GM19193 (cell line): Measurements from ENCODE around the gene EIF4G1.

ENCODE experiments used
- POLR2A ChIP-seq: IDR thresholded peaks from 4 replicates; pipeline ENCODE4 v1.6.1; 2011; ENCODE audit not compliant: insufficient read depth, insufficient read length; ENCODE audit errors: extremely low read depth

The EIF4G1 gene

DNA sequence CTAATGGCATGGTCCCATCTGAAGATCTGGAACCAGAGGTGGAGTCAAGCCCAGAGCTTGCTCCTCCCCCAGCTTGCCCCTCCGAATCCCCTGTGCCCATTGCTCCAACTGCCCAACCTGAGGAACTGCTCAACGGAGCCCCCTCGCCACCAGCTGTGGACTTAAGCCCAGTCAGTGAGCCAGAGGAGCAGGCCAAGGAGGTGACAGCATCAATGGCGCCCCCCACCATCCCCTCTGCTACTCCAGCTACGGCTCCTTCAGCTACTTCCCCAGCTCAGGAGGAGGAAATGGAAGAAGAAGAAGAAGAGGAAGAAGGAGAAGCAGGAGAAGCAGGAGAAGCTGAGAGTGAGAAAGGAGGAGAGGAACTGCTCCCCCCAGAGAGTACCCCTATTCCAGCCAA, 7.3 kb downstream of the EIF4G1 start:
- TF ChIP-seq POLR2A: no peak

DNA sequence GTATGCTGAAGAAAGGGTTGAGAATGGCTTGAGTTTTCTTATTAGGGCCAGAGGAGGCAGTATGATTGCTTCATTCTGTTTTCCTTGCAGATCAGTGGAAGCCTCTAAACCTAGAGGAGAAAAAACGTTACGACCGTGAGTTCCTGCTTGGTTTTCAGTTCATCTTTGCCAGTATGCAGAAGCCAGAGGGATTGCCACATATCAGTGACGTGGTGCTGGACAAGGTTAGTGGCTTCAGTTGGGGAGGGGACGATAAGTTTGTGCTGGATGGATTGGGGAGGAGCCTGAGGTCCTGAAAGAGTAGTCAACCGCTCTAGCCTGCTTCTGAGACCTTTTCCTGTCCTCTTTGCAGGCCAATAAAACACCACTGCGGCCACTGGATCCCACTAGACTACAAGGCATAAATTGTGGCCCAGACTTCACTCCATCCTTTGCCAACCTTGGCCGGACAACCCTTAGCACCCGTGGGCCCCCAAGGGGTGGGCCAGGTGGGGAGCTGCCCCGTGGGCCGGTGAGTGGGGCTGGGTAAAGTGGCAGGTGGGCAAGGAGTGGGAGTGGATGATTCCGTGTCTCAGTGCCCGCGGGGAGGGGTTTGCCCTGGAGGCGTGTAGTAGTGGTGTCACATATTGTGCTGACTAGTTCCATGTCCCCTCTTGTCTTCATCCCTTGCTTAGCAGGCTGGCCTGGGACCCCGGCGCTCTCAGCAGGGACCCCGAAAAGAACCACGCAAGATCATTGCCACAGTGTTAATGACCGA, 8.5 kb downstream of the EIF4G1 start:
- TF ChIP-seq POLR2A: no peak

DNA sequence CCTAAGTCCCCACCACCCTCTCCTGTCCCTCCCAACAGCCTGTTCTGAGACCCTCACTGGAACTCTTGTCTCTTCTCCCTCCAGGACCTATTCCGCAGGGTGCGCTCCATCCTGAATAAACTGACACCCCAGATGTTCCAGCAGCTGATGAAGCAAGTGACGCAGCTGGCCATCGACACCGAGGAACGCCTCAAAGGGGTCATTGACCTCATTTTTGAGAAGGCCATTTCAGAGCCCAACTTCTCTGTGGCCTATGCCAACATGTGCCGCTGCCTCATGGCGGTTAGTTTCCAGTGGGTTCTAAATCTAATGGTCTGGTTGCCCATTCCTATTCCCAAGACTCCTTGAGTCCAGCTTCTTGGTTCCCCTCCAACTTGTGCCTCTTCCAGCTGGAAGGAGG, 9.3 kb downstream of the EIF4G1 start:
- no peak for TF ChIP-seq POLR2A

DNA sequence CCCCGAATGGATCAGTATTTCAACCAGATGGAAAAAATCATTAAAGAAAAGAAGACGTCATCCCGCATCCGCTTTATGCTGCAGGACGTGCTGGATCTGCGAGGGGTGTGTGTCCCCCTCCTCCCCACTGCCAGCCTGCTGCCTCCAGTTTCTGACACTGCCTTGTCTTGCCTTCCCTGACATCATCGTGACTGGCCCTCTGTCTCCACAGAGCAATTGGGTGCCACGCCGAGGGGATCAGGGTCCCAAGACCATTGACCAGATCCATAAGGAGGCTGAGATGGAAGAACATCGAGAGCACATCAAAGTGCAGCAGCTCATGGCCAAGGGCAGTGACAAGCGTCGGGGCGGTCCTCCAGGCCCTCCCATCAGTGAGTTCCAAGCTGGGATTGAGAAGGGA, 10.9 kb downstream of the EIF4G1 start:
- TF ChIP-seq POLR2A: no peak

DNA sequence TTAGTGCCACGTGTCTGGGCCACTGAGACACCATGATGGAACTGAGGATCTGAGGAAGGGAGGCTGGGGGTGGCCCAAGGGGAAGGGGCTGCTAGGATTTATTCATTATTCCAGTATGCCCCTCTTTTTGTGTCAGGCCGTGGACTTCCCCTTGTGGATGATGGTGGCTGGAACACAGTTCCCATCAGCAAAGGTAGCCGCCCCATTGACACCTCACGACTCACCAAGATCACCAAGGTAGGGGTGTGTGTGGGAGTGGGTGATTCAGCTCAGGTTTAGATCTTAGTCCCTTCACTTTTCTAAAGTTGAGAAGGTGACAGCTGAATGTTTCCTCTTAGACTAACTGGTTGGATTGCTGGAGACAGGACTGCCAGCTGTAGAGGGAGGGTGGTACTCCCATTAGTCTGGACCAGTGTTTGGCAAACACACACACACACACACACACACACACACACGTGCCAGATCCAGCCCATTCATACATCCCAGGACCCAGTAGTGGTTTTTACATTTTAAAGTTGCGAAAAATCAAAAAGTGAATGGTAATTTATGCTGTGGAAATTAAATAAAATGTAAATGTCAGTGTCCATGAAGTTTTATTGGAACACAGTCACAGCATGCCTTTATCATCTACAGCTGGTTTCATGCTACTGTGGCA, 11.4 kb downstream of the EIF4G1 start:
- TF ChIP-seq POLR2A: no peak

DNA sequence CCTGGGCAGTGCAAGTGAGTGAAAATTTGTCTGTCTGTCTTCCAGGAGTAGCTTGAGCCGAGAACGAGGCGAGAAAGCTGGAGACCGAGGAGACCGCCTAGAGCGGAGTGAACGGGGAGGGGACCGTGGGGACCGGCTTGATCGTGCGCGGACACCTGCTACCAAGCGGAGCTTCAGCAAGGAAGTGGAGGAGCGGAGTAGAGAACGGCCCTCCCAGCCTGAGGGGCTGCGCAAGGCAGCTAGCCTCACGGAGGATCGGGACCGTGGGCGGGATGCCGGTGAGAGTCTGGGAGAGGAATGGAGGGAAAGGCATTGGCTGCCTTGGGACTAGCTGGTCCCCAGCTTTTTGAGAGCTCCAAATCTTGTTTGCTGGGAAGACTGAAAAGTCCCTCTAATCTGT, 12.8 kb downstream of the EIF4G1 start:
- no peak for TF ChIP-seq POLR2A

DNA sequence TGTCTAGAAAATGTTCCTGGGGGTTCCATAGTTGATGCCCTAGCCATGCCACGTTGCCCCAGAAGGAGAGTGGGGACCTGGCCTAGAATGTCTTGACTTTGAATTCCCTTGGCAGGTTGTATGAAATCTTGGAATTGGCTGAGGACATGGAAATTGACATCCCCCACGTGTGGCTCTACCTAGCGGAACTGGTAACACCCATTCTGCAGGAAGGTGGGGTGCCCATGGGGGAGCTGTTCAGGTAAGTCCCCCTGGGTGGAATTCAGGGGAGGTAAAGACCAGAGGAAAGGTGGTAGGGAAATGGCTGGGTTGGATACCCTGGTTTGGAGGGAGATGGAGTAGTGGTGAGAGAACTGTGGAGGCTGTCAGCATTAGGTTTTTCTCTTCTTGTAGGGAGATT, 14.1 kb downstream of the EIF4G1 start:
- no peak for TF ChIP-seq POLR2A

DNA sequence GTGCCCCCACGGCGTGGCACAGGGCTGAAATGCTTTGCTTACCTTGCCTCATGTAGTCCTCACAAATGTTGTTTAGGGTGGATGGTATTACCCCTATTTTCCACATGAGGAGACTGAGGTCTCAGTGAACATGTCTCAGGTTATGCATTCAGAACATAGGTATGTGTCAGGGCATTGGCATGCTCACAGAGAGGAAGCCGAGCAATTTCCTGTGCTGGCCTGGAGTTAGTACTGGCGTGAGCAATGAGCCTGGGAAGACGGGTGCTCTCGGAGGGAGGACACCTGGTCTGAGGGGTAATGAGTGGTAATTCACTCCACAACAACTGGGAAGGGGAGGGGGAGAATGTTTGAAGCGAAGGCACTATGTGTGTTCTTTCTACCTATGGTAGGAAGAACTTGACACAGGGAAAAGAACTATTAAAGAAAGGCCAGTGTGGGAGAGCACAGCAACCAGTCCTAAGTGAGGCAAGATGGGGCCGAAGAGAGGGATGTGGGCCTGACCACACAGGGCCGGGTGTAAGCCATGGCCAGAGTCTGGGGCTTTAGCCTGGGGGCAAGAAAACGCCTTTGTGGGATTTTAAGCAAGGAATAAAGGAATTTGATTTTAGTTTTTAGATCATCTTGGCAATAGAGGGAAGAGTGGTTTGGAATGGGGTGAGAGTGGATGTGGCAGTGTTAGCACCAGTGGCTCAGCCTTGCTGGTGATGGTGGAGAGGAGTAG, 18.1 kb downstream of the EIF4G1 start:
- TF ChIP-seq POLR2A: no peak

DNA sequence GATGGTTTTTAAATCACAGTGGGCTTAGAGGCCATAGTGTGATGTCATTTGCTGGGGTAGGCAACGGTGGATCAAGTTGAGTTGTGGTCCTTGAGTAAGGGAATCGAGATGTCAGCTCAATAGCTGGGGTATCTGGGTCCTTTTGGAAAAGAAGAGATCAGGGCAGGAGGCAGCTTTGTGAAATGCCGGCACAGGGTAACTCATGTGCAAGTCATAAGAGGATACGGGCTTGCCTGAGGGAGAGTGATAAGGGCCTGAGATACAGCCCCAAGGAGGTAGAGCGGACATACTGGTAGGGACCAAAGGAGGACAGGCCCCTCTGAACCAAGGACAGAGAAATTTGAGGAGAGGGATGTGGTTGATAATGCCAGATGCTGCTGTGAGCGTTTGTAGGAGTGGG, 18.8 kb downstream of the EIF4G1 start:
- no peak for TF ChIP-seq POLR2A

DNA sequence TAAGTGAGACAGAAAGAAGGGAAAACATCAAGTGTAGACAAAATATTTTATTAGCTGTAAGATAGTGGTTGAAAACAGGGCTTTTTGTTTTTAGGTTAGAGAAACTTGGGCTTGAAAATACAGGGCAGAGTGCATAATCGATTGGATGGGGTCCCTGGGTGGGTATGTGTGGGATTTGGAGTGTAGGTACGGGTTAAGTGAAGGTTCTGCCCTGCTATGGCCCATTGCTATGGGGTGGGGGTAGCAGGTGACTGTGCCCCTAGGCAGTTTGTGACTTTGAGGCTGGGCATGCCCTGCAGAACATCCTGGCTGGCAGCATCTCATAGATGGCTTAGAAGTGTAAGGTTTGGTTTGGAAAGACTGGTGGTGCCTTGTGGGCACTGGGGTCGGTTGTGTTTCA, 19.3 kb downstream of the EIF4G1 start:
- TF ChIP-seq POLR2A: no peak

DNA sequence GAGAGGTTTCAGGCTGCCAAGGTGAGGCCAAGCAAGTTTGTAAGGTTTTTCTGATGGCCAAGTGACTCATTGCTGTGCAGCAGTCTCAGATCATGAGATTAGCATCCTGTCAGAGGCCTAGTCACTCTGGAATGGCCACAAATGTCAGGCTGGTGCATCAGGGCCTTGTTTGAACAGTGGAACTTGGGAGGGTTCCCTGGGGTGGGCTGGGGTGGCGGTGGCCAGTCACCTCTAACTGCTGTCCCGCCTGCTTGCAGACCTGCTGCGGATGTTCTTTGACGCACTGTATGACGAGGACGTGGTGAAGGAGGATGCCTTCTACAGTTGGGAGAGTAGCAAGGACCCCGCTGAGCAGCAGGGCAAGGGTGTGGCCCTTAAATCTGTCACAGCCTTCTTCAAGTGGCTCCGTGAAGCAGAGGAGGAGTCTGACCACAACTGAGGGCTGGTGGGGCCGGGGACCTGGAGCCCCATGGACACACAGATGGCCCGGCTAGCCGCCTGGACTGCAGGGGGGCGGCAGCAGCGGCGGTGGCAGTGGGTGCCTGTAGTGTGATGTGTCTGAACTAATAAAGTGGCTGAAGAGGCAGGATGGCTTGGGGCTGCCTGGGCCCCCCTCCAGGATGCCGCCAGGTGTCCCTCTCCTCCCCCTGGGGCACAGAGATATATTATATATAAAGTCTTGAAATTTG, 20.2 kb downstream of the EIF4G1 start:
- peak; percentile 9 for TF ChIP-seq POLR2A

DNA sequence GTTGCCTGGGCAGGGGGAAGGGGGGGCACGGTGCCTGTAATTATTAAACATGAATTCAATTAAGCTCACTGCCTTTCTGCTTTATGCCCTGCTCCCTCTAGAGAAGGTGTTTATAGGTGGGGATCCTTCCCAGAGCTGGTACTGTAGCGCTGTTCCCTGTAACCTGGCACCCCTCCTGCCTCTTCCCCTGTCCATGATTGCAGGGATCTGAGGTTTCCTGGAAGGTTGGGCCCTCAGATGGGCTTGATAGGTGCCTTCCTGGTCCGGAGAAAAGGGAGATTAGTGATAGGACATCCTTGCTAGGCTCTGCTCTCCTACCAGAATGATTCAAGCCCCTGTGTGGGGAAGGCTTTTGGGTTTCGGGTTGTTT, 20.9 kb downstream of the EIF4G1 start:
- no peak for TF ChIP-seq POLR2A

DNA sequence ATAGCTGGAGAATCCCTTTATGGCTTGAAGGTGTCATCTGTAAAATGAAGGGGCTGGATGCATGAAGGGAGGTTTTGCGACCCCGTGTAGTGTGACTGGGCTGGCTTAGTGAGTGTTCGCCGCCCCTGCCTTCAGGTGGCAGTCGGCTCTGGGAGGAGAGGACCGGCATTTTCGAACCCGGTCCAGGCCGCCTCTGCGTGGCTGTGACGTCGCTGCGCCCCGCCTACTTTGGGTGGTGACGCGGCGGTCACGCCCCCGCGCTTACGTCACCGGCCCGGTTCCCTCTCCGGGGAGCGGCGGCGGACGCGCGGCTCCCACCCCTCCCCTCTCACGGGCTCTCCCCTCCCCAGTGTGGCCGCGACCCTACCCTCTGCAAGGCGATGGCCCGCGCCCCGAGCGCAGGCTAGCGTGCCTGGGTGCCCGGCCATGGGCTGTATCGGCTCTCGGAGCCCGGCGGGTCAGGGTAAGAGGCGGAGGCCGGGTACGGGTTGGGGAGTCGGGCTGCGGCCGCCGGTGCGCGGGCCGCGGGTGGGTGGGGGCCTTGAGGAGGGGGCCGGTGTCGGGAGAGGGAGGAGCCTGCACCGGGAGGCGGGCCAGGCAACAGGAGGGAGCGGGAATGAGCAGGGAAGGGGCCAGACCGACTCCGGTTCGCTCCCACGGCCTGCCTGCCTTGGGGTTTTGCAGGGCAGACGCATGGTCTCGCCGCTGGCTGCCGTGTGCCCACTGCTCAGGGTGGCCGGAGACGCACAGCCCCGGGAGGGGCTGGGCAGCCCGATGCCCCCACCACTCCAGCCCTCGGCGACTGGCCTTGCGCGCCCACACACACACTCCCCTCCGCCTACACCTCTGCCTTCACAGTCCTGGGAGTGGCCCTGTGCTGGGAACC, 21.5 kb downstream of the EIF4G1 start:
- TF ChIP-seq POLR2A: peak; percentile 50
